ENCODE measurements around the gene ADCY1. TPM values are rescaled to one million over a fixed set of nuclear protein-coding genes. Genes with fewer than 3 reads are reported as not detected.

ADCY1 gene
- total RNA-seq, 1 donor from 2014 or later = 2.8 TPM

- no peak for DNase-seq
- H3K4me1 ChIP-seq = peaks cover 19% of the 10 kb centered on the region
- TF ChIP-seq CTCF (IDR thresholded peaks at IDR 0.05; ENCODE audit: borderline replicate concordance) = no peak
- no peaks in the 10 kb centered on the region for H3K9me3 ChIP-seq (replicated peaks)
- H3K36me3 ChIP-seq = peaks cover 4% of the 10 kb centered on the region
- intact Hi-C loops (cut with micrococcal nuclease) = no loop called here
- H3K27me3 ChIP-seq (ENCODE audit: low read depth) = no peaks in the 10 kb centered on the region
- H3K27ac ChIP-seq (replicated peaks) = no peak overlapping the region
- H3K4me3 ChIP-seq = no peak overlapping the region
Observed at GRCh38 chr7:45701701-45702510, 127.7 kb downstream of the ADCY1 start.

GRCh38 chr7:45702751-45703150, 128.6 kb downstream of the ADCY1 start:
- H3K27ac ChIP-seq (replicated peaks) = no peak overlapping the region
- no peaks in the 10 kb centered on the region for H3K27me3 ChIP-seq (ENCODE audit: low read depth)
- DNase-seq = no peak
- peaks cover 19% of the 10 kb centered on the region for H3K4me1 ChIP-seq
- H3K36me3 ChIP-seq = peaks cover 4% of the 10 kb centered on the region
- H3K9me3 ChIP-seq (replicated peaks) = no peaks in the 10 kb centered on the region
- intact Hi-C loops (cut with micrococcal nuclease) = no loop called here
- no peak for TF ChIP-seq CTCF (IDR thresholded peaks at IDR 0.05; ENCODE audit: borderline replicate concordance)
- H3K4me3 ChIP-seq = no peak overlapping the region

- TF ChIP-seq CTCF (IDR thresholded peaks at IDR 0.05; ENCODE audit: borderline replicate concordance) = no peak
- H3K4me1 ChIP-seq = peaks cover 19% of the 10 kb centered on the region
- no peak overlapping the region for H3K27ac ChIP-seq (replicated peaks)
- H3K4me3 ChIP-seq = no peak overlapping the region
- no peak for DNase-seq
- intact Hi-C loops (cut with micrococcal nuclease) = no loop called here
- peaks cover 4% of the 10 kb centered on the region for H3K36me3 ChIP-seq
- H3K9me3 ChIP-seq (replicated peaks) = no peaks in the 10 kb centered on the region
- no peaks in the 10 kb centered on the region for H3K27me3 ChIP-seq (ENCODE audit: low read depth)
Observed at GRCh38 chr7:45703373-45703821, 129.2 kb downstream of the ADCY1 start.

GRCh38 chr7:45703911-45704682, 129.9 kb downstream of the ADCY1 start:
- TF ChIP-seq CTCF (IDR thresholded peaks at IDR 0.05; ENCODE audit: borderline replicate concordance) = no peak
- intact Hi-C loops (cut with micrococcal nuclease) = no loop called here
- Histone ChIP-seq H3K4me1 (peaks cover 19% of the 10 kb centered on the region), H3K36me3 (peaks cover 4% of the 10 kb centered on the region), H3K9me3 (replicated peaks) (no peaks in the 10 kb centered on the region), H3K4me3 (no peak overlapping the region), H3K27ac (replicated peaks) (no peak overlapping the region), H3K27me3 (ENCODE audit: low read depth) (no peaks in the 10 kb centered on the region)
- no peak for DNase-seq

- H3K4me3 ChIP-seq = no peak overlapping the region
- H3K27me3 ChIP-seq (ENCODE audit: low read depth) = no peaks in the 10 kb centered on the region
- H3K4me1 ChIP-seq = peaks cover 16% of the 10 kb centered on the region
- no peaks in the 10 kb centered on the region for H3K9me3 ChIP-seq (replicated peaks)
- H3K36me3 ChIP-seq = peaks cover 4% of the 10 kb centered on the region
- intact Hi-C loops (cut with micrococcal nuclease) = no loop called here
- TF ChIP-seq CTCF (IDR thresholded peaks at IDR 0.05; ENCODE audit: borderline replicate concordance) = no peak
- no peak overlapping the region for H3K27ac ChIP-seq (replicated peaks)
- DNase-seq = no peak
Observed at GRCh38 chr7:45704683-45705016, 130.5 kb downstream of the ADCY1 start.
